Measurements from ENCODE around the gene DGCR8.

GRCh38 chr22:20071524-20071972 is 8.5 kb upstream of the DGCR8 start:
- TF ChIP-seq CTCF (IDR thresholded peaks at IDR 0.05; ENCODE audit: low read depth, low read length): no peak
- TF ChIP-seq EZH2phosphoT487 (IDR thresholded peaks at IDR 0.05; ENCODE audit: low read depth): no peak

Data from OCI-LY3 (cell line).